KOPT-K1 (cell line): ENCODE measurements around the gene GOT1.

ENCODE experiments used
- H3K27ac ChIP-seq: fragments of 200-600 bp; sonication (generic); 2 replicates; pipeline ENCODE4 v1.5.1; 2016; ENCODE audit warnings: antibody characterized with exemption, mild to moderate bottlenecking, low read depth, low read length; ENCODE audit not compliant: poor library complexity, severe bottlenecking
- H3K36me3 ChIP-seq: fragments of 200-600 bp; sonication (generic); 2 replicates; pipeline ENCODE4 v1.5.1; 2017; ENCODE audit warnings: antibody characterized with exemption, mild to moderate bottlenecking, low read length, moderate library complexity; ENCODE audit not compliant: insufficient read depth
- H3K9me3 ChIP-seq: fragments of 200-600 bp; sonication (generic); 2 replicates; pipeline ENCODE4 v1.5.1; 2017; ENCODE audit warnings: antibody characterized with exemption, low read length, mild to moderate bottlenecking; ENCODE audit not compliant: insufficient read depth, poor library complexity, severe bottlenecking

GOT1 gene

DNA sequence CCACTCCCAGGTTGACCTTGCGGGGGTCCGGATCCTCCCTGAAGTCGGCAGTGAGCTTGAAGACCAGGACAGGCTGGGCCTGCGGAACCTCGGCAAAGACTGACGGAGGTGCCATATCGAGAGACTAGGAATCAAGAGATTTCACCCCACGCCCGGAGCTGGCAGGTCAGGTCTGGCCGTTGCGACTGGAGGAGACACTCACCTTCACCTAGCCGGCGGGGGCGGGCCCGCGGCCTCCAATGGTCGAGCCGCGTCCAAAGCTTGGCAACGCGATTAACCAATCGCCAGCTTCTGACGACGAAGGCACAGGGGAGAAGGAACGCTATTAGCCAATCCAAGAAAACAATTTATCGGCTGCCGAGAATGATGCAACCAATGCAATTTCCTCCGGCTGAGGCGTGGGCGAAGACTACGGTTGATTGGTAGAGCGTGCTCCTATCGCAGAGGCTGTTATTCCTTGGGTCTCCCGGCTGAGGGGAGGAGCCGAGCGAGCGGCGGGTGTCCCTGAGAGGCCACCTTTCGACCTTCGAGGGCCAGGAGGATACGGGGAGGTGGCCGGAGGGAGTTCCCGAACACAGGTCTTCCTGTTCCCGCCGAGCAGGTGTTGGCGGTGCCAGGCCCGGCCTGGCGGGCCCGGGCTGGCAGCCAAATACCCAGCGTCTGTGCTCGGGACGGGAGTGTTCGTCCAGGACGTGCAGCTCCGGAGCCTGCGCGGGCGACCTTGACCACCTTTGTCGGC, at the start of gene GOT1:
Gene GOT1 (minus strand): TSS at position 174 of the 739 bp plus-strand sequence. CDS start 59 bp downstream, at position 115.
- Histone ChIP-seq H3K27ac (peak within 1 kb of the TSS; percentile 65), H3K36me3 (peaks cover 1% of the 10 kb centered on the region; the same call in 1 of the 2 replicates), H3K9me3 (no peaks in the 10 kb centered on the region)

DNA sequence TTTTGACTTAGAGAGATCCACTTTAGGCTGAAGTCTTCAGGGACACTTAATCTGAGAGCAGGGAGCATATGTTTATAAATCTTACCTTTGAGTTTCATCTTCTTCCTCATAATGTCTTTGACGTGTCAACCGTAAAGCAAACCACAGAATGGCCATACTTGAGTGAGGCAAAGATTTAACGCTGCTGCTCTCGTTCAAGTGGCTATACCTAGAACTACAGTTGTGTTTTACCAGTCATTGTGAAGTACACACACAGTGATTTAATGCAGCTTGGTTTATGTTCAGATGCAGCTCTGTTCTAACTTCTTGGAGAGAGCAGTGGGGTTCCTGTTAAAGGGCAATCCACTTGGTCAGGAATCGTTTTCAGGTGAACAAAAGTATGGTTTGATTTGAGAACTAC, 39.9 kb upstream of the GOT1 start:
- H3K27ac ChIP-seq = no peak overlapping the region
- H3K36me3 ChIP-seq = no peaks in the 10 kb centered on the region
- no peaks in the 10 kb centered on the region for H3K9me3 ChIP-seq

DNA sequence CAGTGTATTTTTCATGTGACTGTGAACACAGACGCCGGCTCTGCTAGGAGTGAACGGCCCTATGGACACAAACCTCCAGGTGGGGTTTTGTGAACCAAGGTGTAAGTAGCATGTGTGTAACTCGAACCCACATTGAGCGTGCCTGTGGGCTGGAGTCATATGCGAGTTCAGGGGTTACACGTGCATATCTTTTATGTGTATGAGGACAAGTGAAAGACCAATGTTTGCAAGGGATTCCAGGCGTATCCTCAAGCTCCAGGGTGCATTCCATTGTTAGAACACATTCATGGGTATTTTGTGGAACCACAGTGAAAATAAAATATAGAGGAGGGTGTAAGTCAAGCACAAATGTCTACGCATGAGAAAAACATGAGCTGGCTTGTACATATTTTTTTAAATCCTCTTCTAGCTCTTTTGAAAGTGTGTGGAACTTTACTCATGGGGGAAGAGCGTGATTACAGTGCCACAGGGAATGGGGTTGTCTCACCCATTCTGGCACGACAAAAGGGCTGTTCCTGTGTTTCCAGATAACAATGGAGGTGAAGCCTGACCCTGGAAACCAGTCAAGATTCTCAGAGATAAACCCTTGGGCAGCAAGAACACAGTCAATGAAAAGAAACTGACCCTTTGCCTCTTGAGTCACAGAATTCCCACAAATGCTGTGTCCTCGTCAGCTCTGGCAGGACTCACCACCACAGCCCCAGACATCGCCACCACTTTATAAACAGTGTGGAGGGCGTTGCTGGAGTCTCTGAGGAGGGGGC, 37.0 kb upstream of the GOT1 start:
- no peak overlapping the region for H3K27ac ChIP-seq
- H3K36me3 ChIP-seq = no peaks in the 10 kb centered on the region
- H3K9me3 ChIP-seq = no peaks in the 10 kb centered on the region

DNA sequence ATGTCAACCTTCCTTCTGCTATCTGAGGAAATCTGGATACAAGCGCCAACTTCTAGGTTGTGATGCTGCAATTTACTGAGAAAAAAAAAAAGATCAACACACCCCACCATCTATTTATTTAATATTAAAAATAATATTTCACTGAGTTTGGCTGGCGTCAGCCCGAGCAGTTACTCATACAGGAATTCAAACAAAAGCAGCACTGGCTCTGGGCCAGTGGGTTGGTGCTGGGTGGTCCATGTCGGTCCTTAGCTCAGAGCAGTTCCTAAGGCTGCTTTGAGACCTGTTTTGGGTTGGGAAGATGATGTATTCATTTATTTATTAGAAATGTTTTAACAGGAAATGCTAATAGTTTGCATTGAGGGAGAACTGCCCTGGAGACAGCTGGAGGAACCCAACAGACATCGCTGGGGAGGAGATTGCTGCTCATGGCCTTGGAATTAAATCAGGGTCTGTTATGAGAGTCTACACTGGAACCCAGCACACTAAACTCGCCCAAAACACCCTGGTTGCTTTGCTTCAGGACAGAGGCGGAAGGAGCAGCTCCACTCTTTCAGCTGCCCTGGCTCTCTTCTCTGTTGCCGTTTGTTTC, 36.3 kb upstream of the GOT1 start:
- H3K36me3 ChIP-seq = no peaks in the 10 kb centered on the region
- H3K9me3 ChIP-seq = no peaks in the 10 kb centered on the region
- no peak overlapping the region for H3K27ac ChIP-seq

DNA sequence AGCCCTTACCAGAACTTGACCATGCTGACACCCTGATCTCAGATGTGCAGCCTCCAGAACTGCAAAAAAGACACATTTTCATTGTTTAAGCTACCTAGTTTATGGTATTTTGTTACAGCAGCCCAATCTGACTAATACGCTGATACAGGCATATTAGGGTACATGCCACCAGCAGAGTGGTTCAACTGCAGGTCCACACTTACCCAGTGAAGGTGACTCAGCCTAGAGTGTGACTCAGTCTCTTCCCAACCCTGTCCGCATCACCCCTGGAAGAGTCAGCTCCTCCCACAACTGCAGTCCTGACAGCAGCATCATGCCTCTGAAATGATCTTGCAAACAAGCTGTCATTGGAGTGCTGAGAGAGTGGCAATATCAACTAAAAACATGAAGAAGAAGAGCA, 30.8 kb upstream of the GOT1 start:
- Histone ChIP-seq H3K27ac (no peak overlapping the region), H3K36me3 (no peaks in the 10 kb centered on the region), H3K9me3 (no peaks in the 10 kb centered on the region)

DNA sequence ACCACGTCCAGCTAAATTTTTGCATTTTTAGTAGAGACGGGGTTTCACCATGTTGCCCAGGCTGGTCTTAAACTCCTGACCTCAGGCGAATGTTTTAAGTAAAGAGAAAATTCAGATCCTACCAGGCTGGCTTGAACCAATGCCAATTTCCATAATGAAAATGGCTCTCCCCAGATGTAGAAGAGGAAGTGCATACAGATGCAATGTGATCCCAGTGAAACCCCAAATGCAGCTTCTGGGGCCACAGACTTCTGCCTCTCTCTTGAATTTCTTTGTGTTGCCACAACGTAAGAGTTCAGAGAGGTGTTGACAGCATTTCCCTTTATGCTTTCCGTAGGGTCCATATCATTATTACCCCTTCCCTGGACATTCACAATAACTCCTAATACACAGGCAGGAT, 29.6 kb upstream of the GOT1 start:
- Histone ChIP-seq H3K36me3 (no peaks in the 10 kb centered on the region), H3K27ac (no peak overlapping the region), H3K9me3 (no peaks in the 10 kb centered on the region)

DNA sequence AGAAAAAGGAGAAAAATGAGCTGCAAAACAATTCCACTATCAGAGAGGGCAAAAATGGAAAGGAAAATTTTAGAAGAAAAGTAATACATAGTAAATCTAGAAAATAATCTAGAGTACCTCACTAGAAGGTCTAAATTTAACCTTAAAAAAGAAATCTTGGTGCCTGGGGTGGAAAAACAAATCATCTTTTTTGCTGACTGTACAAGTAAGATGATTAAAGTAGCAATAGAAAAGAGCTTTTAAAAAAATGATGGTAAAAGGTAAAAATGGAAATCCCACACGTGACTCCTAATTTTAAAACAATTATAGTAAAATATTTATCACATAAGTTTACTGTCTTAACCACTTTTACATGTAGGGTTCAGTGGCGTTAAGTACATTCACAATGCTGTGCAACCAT, 28.8 kb upstream of the GOT1 start:
- Histone ChIP-seq H3K27ac (no peak overlapping the region), H3K9me3 (no peaks in the 10 kb centered on the region), H3K36me3 (no peaks in the 10 kb centered on the region)

DNA sequence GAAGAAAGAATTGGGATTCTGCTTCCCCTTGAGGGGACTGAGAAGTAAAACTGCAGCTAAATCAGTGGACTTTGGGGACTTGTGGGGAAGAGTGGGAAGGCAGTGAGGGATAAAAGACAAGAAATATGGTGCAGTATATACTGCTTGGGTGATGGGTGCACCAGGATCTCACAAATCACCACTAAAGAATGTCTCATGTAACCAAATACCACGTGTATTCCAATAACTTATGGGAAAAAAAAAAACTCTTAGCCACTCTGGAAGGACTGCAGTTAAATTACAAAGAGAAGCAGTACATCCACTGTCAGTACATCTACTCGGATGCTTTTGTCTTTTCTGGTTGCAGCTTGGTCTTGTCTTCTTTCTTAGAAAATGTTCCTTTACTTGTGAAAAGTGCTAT, 27.4 kb upstream of the GOT1 start:
- Histone ChIP-seq H3K36me3 (no peaks in the 10 kb centered on the region), H3K27ac (no peak overlapping the region), H3K9me3 (no peaks in the 10 kb centered on the region)

DNA sequence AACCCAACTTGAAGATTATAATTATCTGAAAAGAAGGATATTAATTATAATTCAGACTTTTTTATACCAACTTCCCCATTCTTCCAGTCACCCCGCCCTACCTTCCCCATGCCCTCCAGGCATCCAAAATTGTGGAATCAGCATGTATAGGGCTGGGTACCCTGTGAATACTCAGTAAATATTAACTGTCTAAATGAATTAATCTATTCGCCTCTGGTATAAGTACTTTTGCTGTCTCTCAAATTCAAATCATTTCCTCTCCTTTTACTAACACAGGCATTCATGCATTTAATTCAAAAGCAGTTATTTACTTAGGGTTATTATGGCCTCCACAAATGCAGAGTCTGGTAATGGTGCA, 26.5 kb upstream of the GOT1 start:
- Histone ChIP-seq H3K9me3 (no peaks in the 10 kb centered on the region), H3K27ac (no peak overlapping the region), H3K36me3 (no peaks in the 10 kb centered on the region)

DNA sequence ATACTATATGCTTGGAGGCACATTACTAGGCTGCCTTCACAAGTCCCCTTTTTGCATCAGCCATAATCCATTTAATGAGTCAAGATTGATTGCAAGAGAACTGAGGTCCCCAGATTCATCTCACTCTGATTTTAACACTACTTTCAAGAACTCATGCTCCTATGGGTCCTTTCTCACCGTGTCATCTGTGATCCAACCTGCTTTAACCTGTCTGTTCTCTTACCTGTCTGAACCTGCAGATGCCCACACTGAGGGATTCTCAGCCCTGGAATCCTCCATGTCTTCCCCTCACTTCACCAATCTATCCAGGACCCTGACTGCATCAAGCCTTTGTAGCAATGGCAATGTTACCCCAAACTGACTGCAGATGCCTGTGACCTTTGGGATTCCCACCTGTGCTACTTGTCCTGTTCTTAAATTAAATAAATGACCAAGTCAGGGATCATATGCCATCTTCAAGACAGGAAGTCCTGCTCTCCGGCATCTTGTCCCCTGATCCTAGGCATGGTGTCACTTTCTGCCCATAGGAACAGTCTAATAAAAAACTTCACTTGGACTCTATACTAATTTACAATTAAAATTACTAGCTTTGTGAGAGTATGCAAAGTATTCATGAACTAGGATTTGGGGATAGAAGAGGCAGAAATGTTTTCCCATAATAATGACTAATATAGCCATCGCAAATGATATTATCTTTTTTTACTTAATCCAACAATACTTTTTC, 25.9 kb upstream of the GOT1 start:
- no peaks in the 10 kb centered on the region for H3K9me3 ChIP-seq
- H3K27ac ChIP-seq = no peak overlapping the region
- H3K36me3 ChIP-seq = no peaks in the 10 kb centered on the region

DNA sequence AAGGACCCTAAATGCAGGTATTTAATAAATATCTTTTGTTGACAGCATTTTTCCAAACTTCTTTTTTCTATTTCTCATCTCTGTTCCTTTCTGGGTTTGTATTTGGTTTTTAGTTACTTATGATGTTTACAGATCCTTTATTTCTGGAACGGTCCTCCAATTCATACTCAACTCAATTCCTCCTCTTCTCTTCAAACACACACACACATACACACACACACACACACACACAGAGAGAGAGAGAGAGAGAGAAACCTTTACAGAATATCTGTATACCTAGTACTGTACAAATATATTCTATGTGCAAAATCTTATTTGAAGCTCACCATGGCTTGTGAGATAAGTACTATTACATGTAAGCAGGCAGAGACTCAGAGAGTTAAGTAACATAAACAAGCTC, 21.6 kb upstream of the GOT1 start:
- H3K27ac ChIP-seq = no peak overlapping the region
- H3K9me3 ChIP-seq = no peaks in the 10 kb centered on the region
- no peaks in the 10 kb centered on the region for H3K36me3 ChIP-seq

DNA sequence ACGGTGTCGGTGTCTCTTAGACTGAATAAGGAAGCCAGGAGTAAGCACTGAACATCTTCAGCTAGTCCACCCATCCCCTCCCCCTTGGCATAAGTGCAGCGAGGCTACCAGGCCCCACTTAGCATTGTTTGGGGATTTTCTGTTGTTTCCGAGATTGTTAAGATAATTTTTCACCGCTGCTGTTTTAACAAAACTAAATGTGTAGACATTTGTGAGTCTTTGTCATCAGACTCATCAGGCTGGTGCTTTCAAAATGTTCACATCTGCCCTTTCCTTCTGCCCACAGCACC, 21.0 kb upstream of the GOT1 start:
- H3K27ac ChIP-seq = no peak overlapping the region
- H3K9me3 ChIP-seq = no peaks in the 10 kb centered on the region
- no peaks in the 10 kb centered on the region for H3K36me3 ChIP-seq

DNA sequence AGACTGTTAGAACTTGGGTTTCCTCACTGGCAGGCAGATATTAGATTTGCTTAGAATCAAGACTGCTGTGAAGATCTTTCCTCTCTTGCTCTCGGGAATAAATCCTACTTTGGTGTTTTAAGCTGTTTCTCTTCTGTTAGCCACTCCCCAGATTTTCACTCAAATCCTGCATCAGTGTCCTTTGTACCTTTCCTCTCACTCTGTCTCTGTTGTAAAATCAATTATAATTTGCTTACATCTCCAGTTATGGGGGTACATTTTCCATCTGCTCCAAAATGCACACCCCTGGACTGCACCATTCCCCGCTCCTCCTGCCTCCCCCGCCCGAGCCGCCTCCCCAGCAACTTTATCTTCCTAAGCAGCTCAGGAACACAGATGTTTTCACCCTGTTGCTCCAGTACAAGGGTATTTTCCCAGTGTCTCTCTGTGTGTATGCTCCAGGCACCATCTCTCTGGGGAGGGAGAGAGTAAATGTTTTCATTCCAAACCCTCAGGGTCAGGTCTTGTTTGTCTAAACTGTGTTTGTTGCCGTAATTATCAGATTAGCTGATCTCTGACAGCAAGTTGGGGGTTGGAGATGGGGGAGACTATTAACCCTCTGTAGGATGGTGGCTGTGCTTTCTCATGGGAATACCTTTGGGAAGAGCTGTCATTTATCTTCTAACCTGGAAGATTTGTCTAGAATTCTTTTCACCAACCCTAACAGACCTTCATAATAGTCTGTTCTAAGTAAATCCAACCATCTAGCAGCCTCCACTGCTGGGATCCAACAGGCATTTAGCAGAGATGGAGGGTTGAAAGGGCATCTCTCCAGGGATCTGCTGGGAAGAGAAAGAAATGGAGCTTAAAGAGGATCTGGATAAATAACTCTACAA, 20.4 kb upstream of the GOT1 start:
- H3K27ac ChIP-seq = no peak overlapping the region
- no peaks in the 10 kb centered on the region for H3K36me3 ChIP-seq
- H3K9me3 ChIP-seq = no peaks in the 10 kb centered on the region

DNA sequence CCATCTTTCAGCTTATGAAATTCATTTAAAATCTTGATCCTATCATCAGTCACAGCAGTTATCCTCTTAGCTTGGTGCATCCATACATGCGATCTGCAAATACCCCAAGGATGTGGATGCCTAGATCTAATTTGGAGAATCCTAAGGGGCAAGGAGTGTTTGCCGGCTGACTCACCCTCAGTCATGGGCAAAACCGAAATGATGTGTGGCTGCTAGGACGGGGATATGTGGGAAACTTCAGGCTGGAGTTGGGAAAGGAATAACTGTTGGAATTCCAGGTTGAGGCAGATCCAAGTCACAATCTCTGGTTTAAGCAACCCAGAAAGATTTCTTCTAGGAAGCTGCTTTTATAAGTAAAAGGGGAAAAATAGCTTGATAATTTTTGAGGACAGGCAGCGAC, 19.7 kb upstream of the GOT1 start:
- no peaks in the 10 kb centered on the region for H3K36me3 ChIP-seq
- no peaks in the 10 kb centered on the region for H3K9me3 ChIP-seq
- no peak overlapping the region for H3K27ac ChIP-seq
